Right cardiac atrium (tissue), 5 donors: ENCODE results near the gene PGAP2. TPM values are rescaled to one million over a fixed set of nuclear protein-coding genes. Genes with fewer than 3 reads are reported as not detected.

Source experiments
- ATAC-seq, 2 donors: fragments of 200-7000 bp; cut with Tn5 transposase; one replicate each; pipeline versions ENCODE4 v1.8.0 to v1.9.1; 2020; ENCODE audit warnings: moderate library complexity in 2 of 2, mild to moderate bottlenecking in 1 of 2
- DNase-seq, 3 donors: peaks; one replicate each; pipeline ENCODE4 v3.0.0-alpha.2; 2020
- H3K27ac ChIP-seq: one replicate; pipeline ENCODE4 v1.5.1; 2013; ENCODE audit warnings: mild to moderate bottlenecking, low read length, control low read depth, moderate library complexity
- H3K27me3 ChIP-seq: one replicate; pipeline ENCODE4 v1.6.1; 2013; ENCODE audit not compliant: control insufficient read depth, insufficient read depth
- H3K4me1 ChIP-seq: one replicate; pipeline ENCODE4 v1.6.1; 2013; ENCODE audit warnings: low read length; ENCODE audit not compliant: control insufficient read depth, insufficient read depth
- H3K4me3 ChIP-seq: one replicate; pipeline ENCODE4 v1.5.1; 2013; ENCODE audit warnings: low read length, control low read depth
- H3K9me3 ChIP-seq: one replicate; pipeline ENCODE4 v1.6.1; 2013; ENCODE audit warnings: low read length; ENCODE audit not compliant: control insufficient read depth
- WGBS: extraction: QIAGEN DNeasy Blood & Tissue Kit; methylation state at CpG from one replicate; pipeline ENCODE4 v1.1.7; 2013; 5-methylcytosine and 5-hydroxymethylcytosine counted together
- intact Hi-C, 4 donors: fragments of 100-400 bp; cut with DNase I; formaldehyde crosslinking; loops; one replicate each; pipeline versions ENCODE4 v1.11.0 to v1.14.0; 2022 to 2023
- polyA plus RNA-seq: library from polyadenylated mRNA; stranded (reverse); fragments of 200-250 nt; gene quantifications from one replicate; pipeline ENCODE4 v1.2.3, GENCODE V29; 2013
- total RNA-seq, 4 donors: library from RNA; stranded (reverse); fragmentation: NEBNext Ultra II Directional; extraction: Animal tissue kit (Norgen Biotek cat#: 25700); gene quantifications; one replicate each; pipeline ENCODE4 v1.2.1, GENCODE V29; 2021
- donor health status: healthy with polysubstance abuse.
- donor health status: DM: no; HTN: yes; CAD: no.
- donor health status: DM: no; HTN: no; CAD: no.
- donor health status: DM: no; HTN: yes; CAD: no; lungs with severe emphysema.
- donor health status: DM: yes; HTN: yes; CAD: no.

PGAP2 gene
- total and polyA plus RNA-seq, 5 donors = 12.4 to 19.5 (median 13.9) TPM

- intact Hi-C loops = no loop called here
Measured at GRCh38 chr11:3845246-3845645, 36.9 kb downstream of the PGAP2 start.

GRCh38 chr11:3845670-3846069, 37.3 kb downstream of the PGAP2 start:
- WGBS = 94% methylated on average over 3 of the region's 3 CpGs
- intact Hi-C loops = no loop called here
- DNase-seq = no peak
- ATAC-seq = no peak
- H3K9me3 ChIP-seq = no peaks in the 10 kb centered on the region
- H3K27me3 ChIP-seq = no peaks in the 10 kb centered on the region
- no peaks in the 10 kb centered on the region for H3K4me1 ChIP-seq
- no peak overlapping the region for H3K27ac ChIP-seq
- H3K4me3 ChIP-seq = no peak overlapping the region

More at GRCh38 chr11:3845246-3845645, 36.9 kb downstream of the PGAP2 start:
- 87% methylated on average over 1 of the region's 1 CpG for WGBS
- ATAC-seq = no peak
- no peaks in the 10 kb centered on the region for H3K4me1 ChIP-seq
- H3K27ac ChIP-seq = no peak overlapping the region
- DNase-seq = no peak
- no peaks in the 10 kb centered on the region for H3K27me3 ChIP-seq
- no peaks in the 10 kb centered on the region for H3K9me3 ChIP-seq
- H3K4me3 ChIP-seq = no peak overlapping the region

DNA sequence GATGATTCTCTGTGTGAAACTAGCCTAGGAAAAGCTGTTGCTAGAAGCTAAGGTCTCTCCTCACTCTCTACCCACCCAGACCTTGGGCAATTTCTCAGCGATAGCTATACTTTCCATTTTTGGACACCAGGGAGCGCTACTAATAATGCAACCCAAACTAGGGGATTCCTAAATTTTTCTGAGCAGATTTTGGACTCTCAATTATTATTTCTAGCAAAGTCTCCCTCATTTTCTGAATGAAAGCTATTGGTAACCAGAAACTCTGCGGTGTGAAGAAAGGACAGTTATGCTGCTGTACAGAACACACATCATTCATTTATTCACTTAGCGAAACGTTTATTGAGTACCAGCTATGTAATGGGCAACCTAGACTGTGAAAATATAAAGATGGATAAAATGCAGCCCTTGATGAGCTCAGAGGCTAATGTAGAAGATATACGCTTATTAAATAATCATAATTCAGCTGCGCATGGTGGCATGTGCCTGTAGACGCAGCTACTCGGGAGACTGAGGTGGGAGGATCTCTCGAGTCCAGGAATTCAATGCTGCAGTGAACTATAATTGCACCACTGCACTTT, 41.0 kb downstream of the PGAP2 start:
- DNase-seq (no peak), ATAC-seq (peak; percentile 68 to 73)
- Histone ChIP-seq H3K27ac (no peak overlapping the region), H3K4me3 (no peak overlapping the region), H3K4me1 (no peaks in the 10 kb centered on the region), H3K27me3 (no peaks in the 10 kb centered on the region), H3K9me3 (no peaks in the 10 kb centered on the region)
- intact Hi-C loops = no loop called here
- 66% methylated on average over 10 of the region's 10 CpGs for WGBS

DNA sequence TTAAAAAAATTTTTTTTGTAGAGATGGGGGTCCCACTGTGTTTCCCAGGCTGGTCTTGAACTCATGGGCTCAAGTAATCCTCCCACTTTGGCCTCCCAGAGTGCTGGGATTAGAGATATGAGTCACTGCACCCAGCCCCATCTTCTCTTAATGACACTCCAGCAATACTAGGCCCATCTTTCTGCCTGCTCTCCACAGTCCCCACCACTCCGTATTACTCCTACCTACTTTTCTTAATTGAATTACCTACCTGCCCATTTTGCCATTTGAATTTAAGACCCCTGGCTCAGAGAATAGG, 45.1 kb downstream of the PGAP2 start:
- WGBS = 96% methylated on average over 1 of the region's 1 CpG
- intact Hi-C loops = loop anchor here in 1 of 4 donors (10.0 kb wide), 1 partner anchor 91 kb away; no protein-coding TSS in a partner anchor

DNA sequence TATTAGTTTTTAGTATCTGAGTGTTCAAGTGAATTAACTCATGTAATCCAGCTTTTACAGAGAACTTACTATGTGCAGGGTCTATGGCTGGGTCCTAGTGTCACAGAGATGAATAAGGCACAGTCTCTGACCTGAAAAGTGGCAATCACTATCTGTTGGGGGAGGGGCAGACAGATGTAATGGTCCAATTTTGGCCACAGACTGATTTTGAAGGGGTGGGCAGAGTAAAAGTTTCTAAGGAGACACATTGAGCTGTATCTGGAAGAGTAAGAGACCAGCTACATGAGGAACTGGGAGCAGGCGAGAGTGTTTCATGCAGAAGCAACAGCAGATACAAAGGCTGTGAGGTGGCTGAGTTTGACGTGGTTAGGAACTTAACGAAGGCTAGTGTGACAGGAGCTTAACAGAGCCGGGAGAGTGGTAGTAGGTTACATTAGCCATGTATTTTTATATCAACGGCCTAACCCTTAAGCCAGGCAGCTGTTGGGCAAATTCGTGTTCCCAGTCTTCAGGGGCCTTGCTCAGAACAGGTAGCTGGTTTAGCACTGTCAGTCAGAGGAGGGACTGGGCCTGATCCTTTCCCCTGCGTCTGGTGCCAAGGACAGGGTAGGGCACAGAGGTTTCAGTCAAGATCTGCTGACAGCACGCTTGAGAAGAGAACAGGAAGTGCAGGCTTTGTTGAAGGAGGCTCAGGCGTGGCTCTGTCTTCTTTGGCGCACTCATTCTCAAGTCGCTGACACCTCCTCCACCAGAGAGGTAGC, 45.7 kb downstream of the PGAP2 start:
- intact Hi-C loops = loop anchor here in 2 of 4 donors (2.0 to 10.0 kb wide), 2 partner anchors 91 to 219 kb away; no protein-coding TSS in a partner anchor
- Histone ChIP-seq H3K4me3 (no peak overlapping the region), H3K9me3 (no peaks in the 10 kb centered on the region), H3K27me3 (no peaks in the 10 kb centered on the region), H3K27ac (no peak overlapping the region), H3K4me1 (peaks cover 8% of the 10 kb centered on the region)
- WGBS = 75% methylated on average over 11 of the region's 11 CpGs
- DNase-seq (peak in 2 of 3 donors; percentile 35 to 61), ATAC-seq (peak in 1 of 2 donors; percentile 15)

More for the DNA sequence above, 45.1 kb downstream of the PGAP2 start:
- H3K4me1 ChIP-seq = peaks cover 5% of the 10 kb centered on the region
- no peaks in the 10 kb centered on the region for H3K27me3 ChIP-seq
- no peak overlapping the region for H3K27ac ChIP-seq
- no peak overlapping the region for H3K4me3 ChIP-seq
- ATAC-seq = no peak
- no peaks in the 10 kb centered on the region for H3K9me3 ChIP-seq
- DNase-seq = no peak

DNA sequence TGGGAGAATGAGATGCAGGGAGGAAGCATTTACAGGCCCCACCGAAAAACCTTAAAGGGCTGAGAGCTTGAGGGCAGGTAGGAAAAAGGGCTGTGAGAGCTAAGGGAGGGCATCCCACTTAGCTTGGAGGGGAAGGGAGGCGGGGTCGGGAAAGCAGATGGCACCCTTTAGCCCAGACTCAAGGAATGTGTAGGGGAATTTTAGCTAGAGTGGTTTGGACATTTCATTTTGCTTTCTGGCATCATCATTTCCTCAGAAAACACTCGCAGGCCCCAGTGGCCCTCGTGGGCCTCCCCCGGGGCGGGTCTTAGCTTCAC, 46.3 kb downstream of the PGAP2 start:
- H3K4me1 ChIP-seq = peaks cover 13% of the 10 kb centered on the region
- DNase-seq (no peak), ATAC-seq (no peak)
- 24% methylated on average over 7 of the region's 7 CpGs for WGBS
- no peak overlapping the region for H3K4me3 ChIP-seq
- H3K27ac ChIP-seq = no peak overlapping the region
- H3K27me3 ChIP-seq = no peaks in the 10 kb centered on the region
- no peaks in the 10 kb centered on the region for H3K9me3 ChIP-seq
- intact Hi-C loops = loop anchor here in 2 of 4 donors (2.0 to 10.0 kb wide), 2 partner anchors 90 to 218 kb away; no protein-coding TSS in a partner anchor

GRCh38 chr11:3854977-3855807, 46.8 kb downstream of the PGAP2 start, which contains the start of gene STIM1:
STIM1 (plus strand) TSS chr11:3855664; CDS start chr11:3856271, 607 bp downstream.
- Histone ChIP-seq H3K27me3 (no peaks in the 10 kb centered on the region), H3K27ac (peak within 1 kb of the TSS; percentile 98), H3K4me3 (peak within 1 kb of the TSS; percentile 88), H3K4me1 (peaks cover 14% of the 10 kb centered on the region), H3K9me3 (no peaks in the 10 kb centered on the region)
- intact Hi-C loops = loop anchor here in 2 of 4 donors (2.0 to 10.0 kb wide), 2 partner anchors 90 to 218 kb away; no protein-coding TSS in a partner anchor
- ATAC-seq (peak; percentile 95), DNase-seq (peak; percentile 95 to 98 (median 97))
- WGBS = under 1% methylated on average over 85 of the region's 87 CpGs

DNA sequence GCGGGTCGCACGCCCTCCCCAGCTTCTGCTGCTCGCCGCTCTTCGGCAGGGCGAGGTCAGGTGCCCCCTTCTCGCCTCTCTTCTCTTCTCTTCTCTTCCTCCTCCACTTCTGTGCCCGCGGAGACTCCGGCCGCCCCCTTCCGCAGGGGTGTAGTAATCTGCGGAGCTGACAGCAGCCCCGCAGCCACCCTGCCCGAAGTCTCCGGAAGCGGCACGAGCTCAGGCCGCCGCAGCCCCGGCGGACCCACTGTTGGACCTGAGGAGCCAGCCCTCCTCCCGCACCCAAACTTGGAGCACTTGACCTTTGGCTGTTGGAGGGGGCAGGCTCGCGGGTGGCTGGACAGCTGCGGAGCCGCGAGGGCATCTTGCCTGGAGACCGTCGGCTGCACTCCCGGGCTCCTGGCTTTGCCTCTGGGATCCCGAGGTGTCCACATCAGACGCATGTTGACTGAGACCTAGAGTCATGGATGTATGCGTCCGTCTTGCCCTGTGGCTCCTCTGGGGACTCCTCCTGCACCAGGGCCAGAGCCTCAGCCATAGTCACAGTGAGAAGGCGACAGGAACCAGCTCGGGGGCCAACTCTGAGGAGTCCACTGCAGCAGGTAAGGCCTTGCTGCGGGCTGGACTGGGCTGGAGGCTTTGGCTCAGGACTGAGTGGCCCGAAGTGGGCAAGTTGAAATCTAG, 47.6 kb downstream of the PGAP2 start:
- Histone ChIP-seq H3K27me3 (no peaks in the 10 kb centered on the region), H3K4me3 (peak overlapping the region; percentile 88), H3K4me1 (peaks cover 14% of the 10 kb centered on the region), H3K27ac (peak overlapping the region; percentile 55), H3K9me3 (no peaks in the 10 kb centered on the region)
- 9% methylated on average over 40 of the region's 40 CpGs for WGBS
- intact Hi-C loops = loop anchor here in 2 of 4 donors (2.0 to 10.0 kb wide), 2 partner anchors 89 to 217 kb away; no protein-coding TSS in a partner anchor
- DNase-seq = peak in 2 of 3 donors; percentile 44 to 82
- peak; percentile 2 to 27 for ATAC-seq

GRCh38 chr11:3856856-3857553, 48.6 kb downstream of the PGAP2 start:
- H3K9me3 ChIP-seq = no peaks in the 10 kb centered on the region
- no peak overlapping the region for H3K27ac ChIP-seq
- WGBS = 70% methylated on average over 5 of the region's 5 CpGs
- no peak for DNase-seq
- ATAC-seq = no peak
- peak overlapping the region; percentile 88 for H3K4me3 ChIP-seq
- intact Hi-C loops = loop anchor here in 1 of 4 donors (10.0 kb wide), 1 partner anchor 88 kb away; no protein-coding TSS in a partner anchor
- H3K27me3 ChIP-seq = no peaks in the 10 kb centered on the region
- peaks cover 17% of the 10 kb centered on the region for H3K4me1 ChIP-seq

DNA sequence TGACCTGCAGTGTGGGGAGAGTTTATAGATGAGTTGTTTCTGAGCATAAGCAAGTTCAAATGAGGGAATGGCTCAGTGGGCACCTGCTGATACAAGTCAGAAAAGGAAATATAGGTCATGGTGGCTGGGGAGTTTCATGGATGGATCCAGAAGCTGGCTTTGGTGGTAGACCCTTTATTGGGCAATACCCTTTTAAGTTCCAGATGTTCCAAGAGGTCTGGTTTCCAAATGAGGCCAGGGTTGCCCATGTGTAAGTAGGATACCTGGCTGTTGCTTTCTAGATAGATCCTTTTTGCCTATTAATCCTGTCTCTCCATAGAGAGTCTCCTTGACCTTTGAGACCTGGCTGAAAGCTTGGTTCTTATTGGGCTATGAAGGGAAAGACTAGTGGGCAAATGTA, 49.3 kb downstream of the PGAP2 start:
- intact Hi-C loops = loop anchor here in 1 of 4 donors (10.0 kb wide), 1 partner anchor 87 kb away; no protein-coding TSS in a partner anchor
- DNase-seq (no peak), ATAC-seq (no peak)
- Histone ChIP-seq H3K27me3 (no peaks in the 10 kb centered on the region), H3K9me3 (no peaks in the 10 kb centered on the region), H3K4me3 (no peak overlapping the region), H3K4me1 (peaks cover 17% of the 10 kb centered on the region), H3K27ac (no peak overlapping the region)
